NOMO-1 treated with dmso at 0.1 percent for 144 hours (cell line): ENCODE data around the gene MACROD1.

ENCODE experiments used
- DNase-seq: peaks from one replicate; lab custom pipeline; 2025; ENCODE audit not compliant: unreplicated experiment; lab: John Stamatoyannopoulos, UW

The MACROD1 gene

DNA sequence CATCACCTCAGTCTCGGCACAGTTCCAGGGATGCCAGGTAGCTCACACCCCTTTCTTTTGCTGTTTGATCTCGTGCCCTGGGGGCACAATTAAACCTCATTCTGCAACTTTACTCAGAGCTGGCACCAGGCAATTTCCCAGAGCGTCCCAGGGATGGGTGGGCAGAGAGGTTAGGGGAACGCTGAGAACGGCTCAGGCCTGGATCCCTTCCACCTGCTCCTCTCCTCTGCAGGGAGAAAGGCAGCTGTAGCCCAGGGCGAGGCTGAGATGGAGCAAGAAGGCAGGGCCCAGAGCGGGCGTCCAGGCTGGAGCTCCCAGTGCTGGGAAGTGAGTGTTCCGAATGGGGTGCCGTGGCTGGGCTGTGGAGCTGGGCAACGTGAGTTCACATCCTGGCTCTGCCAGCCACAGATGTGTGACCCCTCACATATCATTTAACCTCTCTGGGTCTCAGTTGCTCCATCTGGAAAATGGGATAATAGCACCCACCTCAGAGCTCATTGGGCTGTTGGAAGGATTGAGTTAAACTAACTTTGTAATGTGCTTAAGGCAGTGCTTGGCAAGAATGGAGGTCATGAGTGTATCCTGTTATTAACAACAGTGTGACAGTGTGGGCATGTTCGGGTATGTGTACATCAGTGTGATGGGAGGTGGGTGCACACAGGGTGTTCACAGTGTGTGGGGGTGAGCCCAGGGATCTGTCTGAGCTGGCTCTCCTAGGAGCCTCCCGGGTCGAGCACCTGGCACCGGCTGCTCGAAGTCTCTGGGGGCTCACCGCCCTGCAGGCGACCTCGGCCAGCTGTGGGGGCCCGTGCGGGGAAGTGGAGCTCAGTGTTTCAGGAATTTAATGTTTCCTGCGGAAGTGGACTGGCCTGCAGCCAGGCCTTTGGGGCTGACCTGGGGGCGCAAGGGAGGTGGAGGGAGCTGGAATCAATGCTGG is 164.2 kb downstream of the MACROD1 start:
- no peak for DNase-seq

DNA sequence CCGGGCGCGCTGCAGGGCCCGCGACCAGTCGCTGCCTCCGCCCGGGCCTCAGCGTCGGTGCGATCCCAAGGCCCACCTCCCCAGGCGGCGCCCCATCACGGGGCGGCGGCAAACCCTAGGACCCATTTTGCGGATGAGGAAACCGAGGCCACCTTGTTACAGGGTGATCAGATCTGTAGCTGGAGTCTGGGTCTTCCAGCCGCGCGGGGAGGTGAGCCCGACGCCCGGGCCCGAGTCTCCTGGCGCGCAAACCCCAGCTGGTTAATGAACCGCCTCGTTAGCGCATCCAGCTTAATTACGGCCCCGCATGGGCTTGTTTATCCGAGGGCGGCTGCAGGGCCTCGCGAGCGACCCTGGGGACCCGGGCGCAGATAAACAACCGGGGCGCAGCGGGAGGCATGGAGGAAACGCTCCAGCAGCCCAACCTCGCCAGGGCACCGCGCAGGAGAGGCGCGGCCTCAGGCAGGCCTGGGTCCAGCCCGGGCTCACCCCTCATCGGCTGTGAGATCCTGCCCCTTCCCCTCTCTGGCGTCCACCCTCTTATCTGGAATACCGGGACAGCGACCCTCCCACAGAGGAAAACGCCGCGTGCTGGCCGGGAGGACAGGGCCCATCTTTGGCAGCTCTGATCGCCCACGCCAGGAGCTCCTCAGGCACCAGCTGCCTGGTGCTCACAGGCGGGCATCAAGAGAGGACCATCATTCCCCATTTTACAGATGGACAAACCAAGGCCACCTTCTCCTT is 165.0 kb downstream of the MACROD1 start:
- no peak for DNase-seq

- no peak for DNase-seq
These were observed 165.7 kb downstream of the MACROD1 start for GRCh38 chr11:64000026-64000739.

DNA sequence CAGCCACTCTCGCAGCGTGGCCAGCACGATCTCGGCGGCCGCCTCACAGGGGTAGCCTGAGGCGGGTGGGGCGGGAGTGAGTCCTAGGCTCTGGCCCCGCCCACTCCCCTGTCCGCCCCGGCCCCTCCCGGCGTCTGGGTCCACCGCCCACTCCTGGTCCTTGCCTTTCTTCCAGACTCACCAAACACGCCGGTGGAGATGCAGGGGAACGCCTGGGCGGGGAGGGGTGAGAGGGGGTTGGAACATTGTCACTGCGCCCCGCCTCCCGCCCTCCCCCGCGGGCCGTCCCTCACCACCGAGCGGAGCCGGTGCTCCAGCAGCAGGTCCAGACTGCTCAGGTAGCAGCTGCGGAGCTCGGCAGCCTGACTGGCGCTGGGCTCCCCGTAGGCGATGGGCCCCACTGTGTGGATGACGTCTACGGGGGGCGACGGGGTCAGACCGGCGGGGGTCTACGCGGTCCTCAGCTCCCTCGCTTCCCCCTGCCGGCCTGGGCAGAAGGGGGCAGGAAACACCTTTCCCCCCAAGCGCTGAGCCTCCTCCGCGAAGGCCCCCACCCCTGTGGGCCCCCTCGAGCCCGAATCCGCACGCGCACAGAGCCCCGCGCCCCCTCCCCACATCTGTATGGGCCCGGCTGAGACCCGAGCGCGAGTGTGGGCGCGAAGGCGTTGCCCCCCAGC is 166.4 kb downstream of the MACROD1 start:
- DNase-seq: no peak

GRCh38 chr11:63998558-63999348 is 167.2 kb downstream of the MACROD1 start:
- no peak for DNase-seq

- no peak for DNase-seq
These were observed 168.0 kb downstream of the MACROD1 start for GRCh38 chr11:63997801-63998337.

DNA sequence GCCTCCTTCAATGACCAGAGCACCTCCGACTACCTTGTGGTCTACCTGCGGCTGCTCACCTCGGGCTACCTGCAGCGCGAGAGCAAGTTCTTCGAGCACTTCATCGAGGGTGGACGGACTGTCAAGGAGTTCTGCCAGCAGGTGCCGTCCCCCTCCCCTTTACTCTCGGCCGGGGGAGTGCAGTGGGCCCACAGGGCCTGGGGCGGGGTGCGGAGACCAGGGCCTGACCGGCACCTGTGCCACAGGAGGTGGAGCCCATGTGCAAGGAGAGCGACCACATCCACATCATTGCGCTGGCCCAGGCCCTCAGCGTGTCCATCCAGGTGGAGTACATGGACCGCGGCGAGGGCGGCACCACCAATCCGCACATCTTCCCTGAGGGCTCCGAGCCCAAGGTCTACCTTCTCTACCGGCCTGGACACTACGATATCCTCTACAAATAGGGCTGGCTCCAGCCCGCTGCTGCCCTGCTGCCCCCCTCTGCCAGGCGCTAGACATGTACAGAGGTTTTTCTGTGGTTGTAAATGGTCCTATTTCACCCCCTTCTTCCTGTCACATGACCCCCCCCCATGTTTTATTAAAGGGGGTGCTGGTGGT is 168.7 kb downstream of the MACROD1 start:
- no peak for DNase-seq

DNA sequence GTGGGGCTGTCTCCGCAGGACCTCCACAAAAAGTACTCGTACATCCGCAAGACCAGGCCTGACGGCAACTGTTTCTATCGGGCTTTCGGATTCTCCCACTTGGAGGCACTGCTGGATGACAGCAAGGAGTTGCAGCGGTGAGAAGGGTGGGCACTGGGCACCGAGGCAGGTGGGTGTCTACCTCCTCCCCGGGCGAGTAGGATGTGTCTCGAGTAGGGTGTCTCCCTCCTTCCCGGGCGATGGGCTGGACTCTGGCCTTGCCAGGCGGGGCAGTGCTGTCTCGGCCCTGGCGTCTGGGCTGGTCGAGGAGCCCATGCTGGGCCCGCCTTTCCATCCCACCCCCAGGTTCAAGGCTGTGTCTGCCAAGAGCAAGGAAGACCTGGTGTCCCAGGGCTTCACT is 169.4 kb downstream of the MACROD1 start:
- no peak for DNase-seq

GRCh38 chr11:63993993-63994392 is 171.9 kb downstream of the MACROD1 start:
- no peak for DNase-seq

DNA sequence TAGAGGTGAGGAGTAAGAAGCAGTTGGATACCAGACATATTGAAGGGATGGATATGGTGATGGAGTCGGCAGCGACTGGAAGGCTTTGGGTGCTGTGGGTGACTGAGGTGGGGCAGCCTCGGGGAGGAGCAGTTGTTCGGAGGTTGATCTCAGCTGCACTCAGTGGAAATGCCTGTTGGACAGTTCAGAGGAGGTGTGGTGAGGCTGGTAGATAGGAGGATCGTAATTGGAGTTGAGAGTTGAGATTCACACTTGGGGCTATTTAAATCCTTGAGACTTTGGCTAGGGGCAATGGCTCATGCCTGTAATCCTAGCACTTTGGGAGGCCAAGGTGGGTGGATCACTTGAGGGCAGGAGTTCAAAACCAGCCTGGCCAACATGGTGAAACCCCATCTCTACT is 172.8 kb downstream of the MACROD1 start:
- DNase-seq: no peak

GRCh38 chr11:63991558-63991957 is 174.4 kb downstream of the MACROD1 start:
- no peak for DNase-seq

GRCh38 chr11:63986932-63987513 is 178.9 kb downstream of the MACROD1 start:
- DNase-seq: no peak

DNA sequence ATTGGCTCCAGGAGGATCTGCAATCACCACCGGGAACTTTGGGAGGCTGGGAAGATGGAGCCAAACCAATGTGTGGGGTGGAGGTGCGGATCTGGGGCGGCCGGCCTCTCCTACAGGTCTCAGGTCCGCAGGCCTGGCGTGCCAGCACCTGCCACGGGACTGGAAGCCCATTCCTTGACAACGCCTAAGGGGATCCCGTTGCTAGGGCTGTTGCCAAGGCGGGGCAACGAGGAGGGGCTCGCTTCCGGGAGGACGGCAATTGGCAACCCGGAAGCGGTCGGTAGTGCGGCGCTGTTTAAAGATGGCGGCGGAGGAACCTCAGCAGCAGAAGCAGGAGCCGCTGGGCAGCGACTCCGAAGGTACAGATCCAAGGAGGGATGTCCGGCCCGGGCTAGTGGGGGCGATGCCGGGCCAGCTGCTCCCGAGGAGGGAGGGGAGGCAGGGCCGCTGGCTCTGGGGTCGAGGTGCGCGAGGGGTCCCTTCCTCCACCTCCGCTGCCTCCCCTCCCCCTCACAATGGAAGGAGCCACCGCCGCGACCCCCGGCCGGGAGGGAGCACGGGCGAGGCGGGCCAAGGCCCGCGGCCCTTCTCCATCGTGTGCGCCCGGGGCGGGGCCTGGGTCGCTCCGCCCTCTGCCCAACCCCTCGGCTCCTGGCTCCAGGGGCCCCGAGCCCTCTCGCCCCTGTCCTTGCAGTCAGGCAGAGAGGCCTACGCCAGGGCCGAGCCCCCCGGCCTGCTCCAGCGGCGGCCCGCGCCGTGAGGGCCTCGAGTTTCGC is 179.6 kb downstream of the MACROD1 start, which contains the start of gene OTUB1:
OTUB1 (plus strand) TSS at position 283 of the 776 bp plus-strand sequence; CDS start at position 302, 19 bp downstream.
- peak; percentile 84 for DNase-seq

- DNase-seq: peak; percentile 7
These were observed 180.1 kb downstream of the MACROD1 start for GRCh38 chr11:63985812-63986155.

GRCh38 chr11:63979426-63979825 is 186.5 kb downstream of the MACROD1 start:
- no peak for DNase-seq

- no peak for DNase-seq
These were observed 187.2 kb downstream of the MACROD1 start for GRCh38 chr11:63978551-63979239.

- DNase-seq: peak; percentile 99
These were observed 191.4 kb downstream of the MACROD1 start, which contains the start of gene COX8A for GRCh38 chr11:63974259-63975143. COX8A (plus strand) TSS chr11:63974620; CDS start chr11:63974681, 61 bp downstream.
